DOHH2 (cell line): Measurements from ENCODE around the gene PPP1R3F.

Experiments used
- H3F3A ChIP-seq: fragments of 200-600 bp; sonication (generic), shearing (Covaris generic); 2 replicates; pipeline ENCODE4 v1.6.0; 2016; ENCODE audit warnings: antibody characterized with exemption, mild to moderate bottlenecking; ENCODE audit not compliant: control insufficient read depth, insufficient read depth
- H3K27ac ChIP-seq: fragments of 200-600 bp; sonication (generic); 2 replicates; pipeline ENCODE4 v1.5.1; 2014; ENCODE audit warnings: low read depth, mild to moderate bottlenecking, low read length, moderate library complexity
- H3K27me3 ChIP-seq: fragments of 200-600 bp; sonication (generic); 2 replicates; pipeline ENCODE4 v1.6.1; 2014; ENCODE audit warnings: mild to moderate bottlenecking, low read length, mixed read lengths; ENCODE audit not compliant: control insufficient read depth
- H3K36me3 ChIP-seq: fragments of 200-600 bp; sonication (generic); 2 replicates; pipeline ENCODE4 v1.6.1; 2014; ENCODE audit warnings: mild to moderate bottlenecking, low read length, moderate library complexity, mixed read lengths; ENCODE audit not compliant: control insufficient read depth
- H3K4me1 ChIP-seq: fragments of 200-600 bp; sonication (generic); 2 replicates; pipeline ENCODE4 v1.6.1; 2014; ENCODE audit warnings: mild to moderate bottlenecking, low read length, mixed read lengths; ENCODE audit not compliant: control insufficient read depth
- H3K4me2 ChIP-seq: fragments of 200-600 bp; sonication (generic); 2 replicates; pipeline ENCODE4 v1.6.0; 2014; ENCODE audit warnings: mild to moderate bottlenecking, low read length, moderate library complexity
- H3K4me3 ChIP-seq: fragments of 200-600 bp; sonication (generic); 2 replicates; pipeline ENCODE4 v1.5.1; 2014; ENCODE audit warnings: mild to moderate bottlenecking, low read length, mixed read lengths
- H3K79me2 ChIP-seq: fragments of 200-600 bp; sonication (generic); 2 replicates; pipeline ENCODE4 v1.6.1; 2014; ENCODE audit warnings: mild to moderate bottlenecking, low read length, mixed read lengths; ENCODE audit not compliant: control insufficient read depth
- H3K9me2 ChIP-seq: fragments of 200-600 bp; sonication (generic); replicated peaks from 2 replicates; pipeline ENCODE4 v1.6.1; 2014; ENCODE audit warnings: mild to moderate bottlenecking, low read length, mixed read lengths; ENCODE audit not compliant: control insufficient read depth
- H3K9me3 ChIP-seq: fragments of 200-600 bp; sonication (generic); 2 replicates; pipeline ENCODE4 v1.6.1; 2014; ENCODE audit warnings: antibody characterized with exemption, low read length, mixed read lengths; ENCODE audit not compliant: control insufficient read depth, insufficient read depth
- H4K20me1 ChIP-seq: fragments of 200-600 bp; sonication (generic); 2 replicates; pipeline ENCODE4 v1.6.0; 2014; ENCODE audit warnings: low read depth, mild to moderate bottlenecking, antibody characterized with exemption, low read length, moderate library complexity; ENCODE audit not compliant: control insufficient read depth, insufficient read depth
- CTCF ChIP-seq: fragments of 200-600 bp; sonication (generic); IDR thresholded peaks from one replicate; pipeline ENCODE4 v1.5.1; 2014; ENCODE audit warnings: antibody characterized with exemption, mild to moderate bottlenecking, low read depth, low read length; ENCODE audit not compliant: poor library complexity, severe bottlenecking
- EZH2phosphoT487 ChIP-seq: fragments of 200-600 bp; sonication (generic); IDR thresholded peaks from 2 replicates; pipeline ENCODE4 v1.6.1; 2017; ENCODE audit warnings: borderline replicate concordance, mild to moderate bottlenecking, antibody characterized with exemption, low read length, moderate library complexity, mixed read lengths

PPP1R3F gene

GRCh38 chrX:49256268-49256995, 13.2 kb upstream of the PPP1R3F start:
- no peaks in the 10 kb centered on the region for H3K79me2 ChIP-seq
- no peak overlapping the region for H3K4me2 ChIP-seq
- H3K36me3 ChIP-seq = no peaks in the 10 kb centered on the region
- no peaks in the 10 kb centered on the region for H3K9me2 ChIP-seq
- H4K20me1 ChIP-seq = no peaks in the 10 kb centered on the region
- no peaks in the 10 kb centered on the region for H3F3A ChIP-seq
- H3K4me1 ChIP-seq = no peaks in the 10 kb centered on the region
- no peak overlapping the region for H3K27ac ChIP-seq
- no peak overlapping the region for H3K4me3 ChIP-seq
- H3K27me3 ChIP-seq = no peaks in the 10 kb centered on the region
- TF ChIP-seq EZH2phosphoT487 (no peak), CTCF (no peak)
- H3K9me3 ChIP-seq = no peaks in the 10 kb centered on the region

- TF ChIP-seq CTCF = no peak
- no peak for TF ChIP-seq EZH2phosphoT487
- Histone ChIP-seq H4K20me1 (no peaks in the 10 kb centered on the region), H3K4me1 (no peaks in the 10 kb centered on the region), H3K9me3 (no peaks in the 10 kb centered on the region), H3K4me2 (no peak overlapping the region), H3K27ac (no peak overlapping the region), H3K36me3 (no peaks in the 10 kb centered on the region), H3K4me3 (no peak overlapping the region), H3K27me3 (no peaks in the 10 kb centered on the region), H3F3A (no peaks in the 10 kb centered on the region), H3K9me2 (no peaks in the 10 kb centered on the region), H3K79me2 (no peaks in the 10 kb centered on the region)
Observed at GRCh38 chrX:49257074-49257790, 12.4 kb upstream of the PPP1R3F start.

GRCh38 chrX:49257846-49258748, 11.5 kb upstream of the PPP1R3F start:
- H3K79me2 ChIP-seq = no peaks in the 10 kb centered on the region
- H4K20me1 ChIP-seq = no peaks in the 10 kb centered on the region
- H3K36me3 ChIP-seq = no peaks in the 10 kb centered on the region
- H3K4me1 ChIP-seq = no peaks in the 10 kb centered on the region
- H3K4me2 ChIP-seq = no peak overlapping the region
- no peak overlapping the region for H3K27ac ChIP-seq
- TF ChIP-seq EZH2phosphoT487 (no peak), CTCF (no peak)
- no peaks in the 10 kb centered on the region for H3F3A ChIP-seq
- no peaks in the 10 kb centered on the region for H3K27me3 ChIP-seq
- no peaks in the 10 kb centered on the region for H3K9me2 ChIP-seq
- H3K9me3 ChIP-seq = no peaks in the 10 kb centered on the region
- no peak overlapping the region for H3K4me3 ChIP-seq
